IPS-NIHi11 (cell line): ENCODE data around the gene HSD11B1L.

ENCODE experiments used
- DNase-seq: peaks from one replicate; pipeline ENCODE4 v3.0.0; 2012; ENCODE audit warnings: mixed read lengths, low spot score

HSD11B1L gene, protein sequence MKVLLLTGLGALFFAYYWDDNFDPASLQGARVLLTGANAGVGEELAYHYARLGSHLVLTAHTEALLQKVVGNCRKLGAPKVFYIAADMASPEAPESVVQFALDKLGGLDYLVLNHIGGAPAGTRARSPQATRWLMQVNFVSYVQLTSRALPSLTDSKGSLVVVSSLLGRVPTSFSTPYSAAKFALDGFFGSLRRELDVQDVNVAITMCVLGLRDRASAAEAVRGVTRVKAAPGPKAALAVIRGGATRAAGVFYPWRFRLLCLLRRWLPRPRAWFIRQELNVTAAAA

GRCh38 chr19:5680437-5681368, at the start of gene HSD11B1L, which contains the start of gene MICOS13:
Gene HSD11B1L, plus strand, starts transcription at chr19:5681027. Its CDS starts 3,806 bp downstream, at chr19:5684833.
Gene MICOS13, minus strand, starts transcription at chr19:5680516. Its CDS starts 30 bp downstream, at chr19:5680486.
- DNase-seq: peak; percentile 93

GRCh38 chr19:5631567-5632240, 49.1 kb upstream of the HSD11B1L start:
- no peak for DNase-seq

- DNase-seq: no peak
These were observed 48.6 kb upstream of the HSD11B1L start for GRCh38 chr19:5632241-5632612.

DNA sequence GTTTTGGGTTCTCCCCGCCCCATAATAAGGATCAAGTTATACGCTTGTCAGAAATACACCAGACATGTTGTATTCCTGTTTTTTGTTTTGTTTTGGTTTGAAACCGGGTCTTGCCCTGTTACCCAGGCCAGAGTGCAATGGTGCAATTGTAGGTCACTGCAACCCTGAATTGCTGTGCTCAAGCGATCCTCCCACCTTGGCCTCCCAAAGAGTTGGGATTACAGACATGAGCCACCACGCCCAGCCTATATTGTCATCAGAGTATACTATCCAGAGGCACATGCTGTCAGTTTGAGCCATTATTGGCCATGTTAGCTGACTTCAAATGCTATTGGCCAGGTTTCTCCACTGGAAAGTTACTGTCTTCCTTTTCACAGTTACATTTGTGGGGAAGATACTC, 48.2 kb upstream of the HSD11B1L start:
- DNase-seq: no peak

- no peak for DNase-seq
These were observed 45.4 kb upstream of the HSD11B1L start for GRCh38 chr19:5635427-5635826.

- DNase-seq: no peak
These were observed 42.9 kb upstream of the HSD11B1L start for GRCh38 chr19:5637971-5638370.

- no peak for DNase-seq
These were observed 39.7 kb upstream of the HSD11B1L start for GRCh38 chr19:5641171-5641570.

GRCh38 chr19:5642204-5642603, 38.6 kb upstream of the HSD11B1L start:
- DNase-seq: no peak

GRCh38 chr19:5643060-5643459, 37.8 kb upstream of the HSD11B1L start:
- DNase-seq: no peak

- DNase-seq: no peak
These were observed 36.8 kb upstream of the HSD11B1L start for GRCh38 chr19:5644037-5644436.

- no peak for DNase-seq
These were observed 35.4 kb upstream of the HSD11B1L start for GRCh38 chr19:5645409-5645808.

GRCh38 chr19:5646703-5647102, 34.1 kb upstream of the HSD11B1L start:
- DNase-seq: no peak

DNA sequence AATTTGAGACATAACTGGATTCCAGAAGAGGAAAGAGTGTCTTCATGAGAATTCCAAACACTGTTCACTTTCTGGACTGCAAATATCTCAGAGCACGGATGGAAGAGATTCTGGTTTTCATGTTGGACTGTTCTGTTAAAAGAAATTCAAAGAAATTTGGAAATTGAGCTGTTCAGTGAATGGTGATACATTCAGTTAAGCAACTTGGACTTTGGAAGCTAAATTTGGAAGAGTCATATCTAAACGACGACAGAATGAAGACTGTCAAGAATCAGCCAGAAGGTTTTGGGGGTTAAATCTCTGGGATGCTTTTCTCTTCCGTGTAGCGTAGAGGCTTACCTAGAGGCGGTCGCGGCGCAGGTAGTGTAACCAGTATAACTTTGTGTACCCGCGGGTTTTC, 32.4 kb upstream of the HSD11B1L start:
- DNase-seq: no peak

DNA sequence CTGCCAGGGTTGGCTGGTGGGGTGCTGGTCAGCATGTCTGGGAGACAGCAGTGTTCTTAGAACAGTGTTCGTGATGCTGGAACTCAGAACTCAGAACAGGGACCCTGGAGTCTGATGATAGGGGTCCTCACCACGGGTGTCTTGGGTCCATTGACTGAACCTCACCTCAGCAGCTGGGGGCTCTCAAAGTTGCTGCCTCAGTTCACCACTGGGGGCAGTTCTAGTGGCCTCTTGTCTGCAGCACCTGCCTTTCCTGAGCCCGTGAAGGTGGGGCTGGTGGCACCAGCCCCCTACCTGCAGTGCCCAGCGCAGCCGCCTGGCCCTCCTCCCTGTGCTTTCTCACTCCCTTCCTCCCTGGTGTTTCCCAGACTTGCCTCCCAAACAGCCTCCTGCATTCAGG, 29.5 kb upstream of the HSD11B1L start:
- peak; percentile 25 for DNase-seq

DNA sequence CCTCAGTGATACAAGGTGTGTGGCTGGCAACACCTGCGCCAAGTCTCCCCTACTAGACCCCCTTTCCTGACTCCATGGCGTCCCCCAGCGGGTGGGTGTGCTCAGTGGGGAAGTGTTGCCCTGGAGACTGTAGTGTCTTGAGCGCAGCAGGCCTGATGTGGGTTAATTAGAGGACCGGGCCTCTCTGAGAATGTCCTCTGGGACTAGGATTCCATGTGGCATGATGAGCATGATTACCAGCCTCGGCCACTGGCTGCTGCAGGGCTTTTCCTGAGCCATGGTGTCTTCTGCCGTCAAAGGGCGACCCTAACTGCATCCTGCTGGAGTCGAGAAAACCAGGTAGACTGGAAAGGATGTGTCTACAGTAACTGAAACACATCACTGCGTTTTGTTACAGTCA, 28.6 kb upstream of the HSD11B1L start:
- DNase-seq: no peak

- no peak for DNase-seq
These were observed 25.9 kb upstream of the HSD11B1L start for GRCh38 chr19:5654931-5655330.

DNA sequence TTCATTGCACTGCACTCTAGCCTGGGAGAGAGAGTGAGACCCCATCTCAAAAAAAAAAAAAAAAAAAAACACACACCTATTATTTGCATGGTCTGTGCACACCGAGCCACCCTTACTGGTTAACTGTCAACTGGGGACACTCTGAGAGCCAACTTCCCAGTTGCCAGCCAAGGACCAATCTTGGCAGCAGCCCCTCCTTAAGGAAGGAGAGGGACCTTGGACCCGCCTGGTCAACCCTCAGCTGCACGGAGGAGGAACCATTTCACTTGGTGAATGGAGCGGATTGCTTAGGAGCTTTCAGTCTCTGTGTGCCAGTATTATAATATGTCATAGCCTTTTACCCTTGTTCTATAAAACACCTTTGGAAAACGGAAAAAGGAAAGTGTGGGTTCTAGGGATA, 25.4 kb upstream of the HSD11B1L start:
- DNase-seq: no peak

- DNase-seq: no peak
These were observed 19.3 kb upstream of the HSD11B1L start for GRCh38 chr19:5661483-5661882.

GRCh38 chr19:5663904-5664303, 16.9 kb upstream of the HSD11B1L start:
- no peak for DNase-seq

DNA sequence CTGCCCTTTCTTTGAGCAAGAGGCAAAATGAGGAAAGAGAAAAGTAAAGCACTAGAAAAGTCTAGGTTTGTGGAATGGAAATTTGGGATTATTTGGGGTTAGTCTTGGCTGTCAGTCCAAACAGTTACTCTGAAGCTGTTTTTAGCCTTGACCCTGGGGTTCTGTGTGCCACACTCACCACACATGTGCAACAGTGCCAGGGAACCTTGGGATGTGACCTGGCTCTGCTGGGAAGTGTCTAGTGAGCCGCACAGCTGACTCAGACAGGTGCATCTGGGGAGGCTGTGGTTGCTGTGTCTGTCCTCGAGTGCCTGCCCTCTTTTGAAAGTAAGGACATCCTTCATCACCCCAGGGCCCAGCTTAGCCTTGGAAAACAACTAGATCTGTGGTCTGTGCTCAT, 16.3 kb upstream of the HSD11B1L start:
- DNase-seq: no peak

DNA sequence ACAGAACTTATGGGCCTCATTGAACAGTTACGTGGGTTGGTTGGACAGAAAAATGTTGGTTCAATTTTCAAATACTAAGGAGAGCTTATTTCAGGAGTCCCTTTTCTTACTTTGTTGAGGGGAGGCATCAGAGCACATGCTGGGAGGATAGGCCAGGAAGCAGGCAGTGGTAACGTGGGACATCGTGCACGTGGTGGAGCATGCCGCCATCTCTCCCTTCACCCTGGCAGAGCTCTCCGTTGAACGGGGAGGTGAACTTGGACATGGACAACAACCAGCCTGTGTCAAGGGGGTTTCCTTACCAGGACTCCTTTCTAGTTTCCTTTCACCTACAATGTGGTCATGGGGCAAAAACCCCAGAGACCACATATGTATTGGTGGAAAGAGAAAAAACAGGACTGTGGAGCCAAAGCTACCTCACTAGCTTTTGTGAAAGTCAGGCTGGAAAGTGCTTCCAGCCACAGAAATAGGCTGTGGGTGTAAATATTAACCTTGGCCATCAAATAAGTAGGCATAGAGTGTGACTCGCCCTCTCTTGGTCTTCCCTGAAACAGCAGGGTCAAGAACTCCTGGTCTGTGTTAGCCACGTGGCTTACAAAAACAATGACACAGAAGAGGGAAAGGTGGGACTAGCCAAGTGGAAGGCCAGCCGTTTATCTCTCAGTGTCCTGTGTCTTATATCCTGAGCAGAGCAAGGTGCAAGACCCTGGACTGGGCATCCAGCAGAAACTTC, 14.9 kb upstream of the HSD11B1L start:
- DNase-seq: no peak
